Endometrium (tissue), 2 donors: Measurements from ENCODE around the gene NFE2L3.
"Not testable (repeated sequence)": the region's sequence is repeated elsewhere in the genome, so short reads cannot be mapped to it uniquely, and the experiment has no call there.

Experiments used
- FAIRE-seq: peaks from 2 replicates; lab custom pipeline; 2012; peaks lifted over from hg19 to GRCh38; lab: Jason Lieb, UNC
- donor health status: control.
- donor health status: control.

The NFE2L3 gene

GRCh38 chr7:26186364-26187311, 34.6 kb downstream of the NFE2L3 start:
- FAIRE-seq, result no peak

- no peak for FAIRE-seq
These were observed 35.6 kb downstream of the NFE2L3 start for GRCh38 chr7:26187380-26188205.

- FAIRE-seq, result no peak
These were observed 36.4 kb downstream of the NFE2L3 start for GRCh38 chr7:26188206-26188956.

DNA sequence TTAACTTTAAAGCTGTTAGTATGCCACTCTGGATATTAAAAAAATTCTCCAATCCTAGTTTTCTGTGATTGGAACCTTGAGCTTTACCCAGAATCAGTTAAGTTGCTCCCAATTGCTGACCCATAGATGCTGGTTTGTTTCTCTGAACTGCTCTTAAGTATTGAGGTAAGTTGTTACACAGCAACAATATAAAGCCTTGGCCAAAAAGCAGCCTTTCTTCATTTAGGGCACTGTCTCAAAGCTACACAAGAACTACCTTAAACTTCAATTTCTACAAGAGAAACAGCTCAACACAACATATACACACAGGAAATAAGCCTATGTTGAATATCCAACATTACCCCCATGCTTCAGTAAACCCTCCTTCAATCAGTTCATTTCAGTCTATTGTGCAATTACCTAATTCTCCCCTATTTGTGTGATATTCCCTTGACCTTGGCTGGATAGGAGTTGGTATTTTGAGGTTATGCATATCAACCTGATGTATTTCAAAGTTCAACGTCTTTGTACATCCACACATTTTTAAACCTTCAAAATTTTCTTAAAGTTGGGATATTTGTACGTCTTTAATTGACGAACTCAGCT, 37.1 kb downstream of the NFE2L3 start:
- no peak for FAIRE-seq

DNA sequence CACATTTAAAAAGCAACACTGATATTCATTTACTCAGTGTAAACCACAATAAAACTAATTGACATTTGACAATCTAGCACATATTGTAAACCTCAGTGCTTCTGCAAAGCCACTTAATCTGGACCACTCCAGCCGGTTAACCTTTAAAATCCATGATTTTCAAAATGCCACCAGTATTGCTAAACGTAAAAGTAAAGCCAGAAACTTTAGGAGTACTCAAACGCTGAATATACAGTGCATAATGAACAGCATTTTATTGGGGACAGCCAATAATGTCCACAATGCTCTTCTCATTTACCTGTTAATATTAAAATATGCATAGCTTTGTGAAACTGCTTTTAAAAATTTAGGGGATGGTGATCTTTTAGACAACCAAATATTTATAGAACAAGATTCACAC, 37.7 kb downstream of the NFE2L3 start:
- FAIRE-seq, result no peak

GRCh38 chr7:26190417-26190869, 38.4 kb downstream of the NFE2L3 start:
- FAIRE-seq, result no peak

DNA sequence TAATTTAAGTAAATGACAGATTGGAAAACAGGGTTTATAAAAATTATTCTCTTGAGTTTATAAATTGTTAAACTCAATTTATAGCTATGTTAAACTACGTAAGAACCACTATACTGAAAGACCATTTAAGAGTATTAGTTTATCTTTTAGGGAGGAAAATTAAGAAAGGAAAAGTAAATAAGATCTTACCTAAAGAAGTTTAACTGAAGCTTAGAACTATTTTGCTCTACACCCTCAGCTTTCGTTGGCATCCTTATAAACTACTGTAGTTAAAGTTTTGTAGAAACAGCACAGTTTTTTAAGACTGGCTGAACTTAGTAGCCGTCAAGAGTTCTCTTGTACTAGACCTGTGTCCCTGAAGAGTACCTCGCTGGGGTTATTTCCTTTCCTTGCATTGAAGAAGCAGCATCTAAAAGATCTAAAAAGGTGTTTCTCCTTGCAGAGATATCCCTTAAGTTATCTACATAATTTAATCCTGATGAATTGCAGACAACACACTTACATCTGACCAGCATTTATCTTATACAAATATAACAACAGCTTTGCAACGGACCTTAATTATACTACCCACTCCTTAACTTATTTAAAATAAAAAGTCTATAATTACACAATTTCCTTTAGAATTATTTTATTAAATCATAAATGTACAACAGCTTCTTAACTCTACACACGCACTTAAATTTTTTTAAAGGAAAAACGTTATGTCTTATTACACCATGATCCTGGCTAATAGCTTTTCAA, 39.4 kb downstream of the NFE2L3 start:
- no peak for FAIRE-seq

GRCh38 chr7:26191974-26192479, 40.0 kb downstream of the NFE2L3 start:
- FAIRE-seq, result no peak

DNA sequence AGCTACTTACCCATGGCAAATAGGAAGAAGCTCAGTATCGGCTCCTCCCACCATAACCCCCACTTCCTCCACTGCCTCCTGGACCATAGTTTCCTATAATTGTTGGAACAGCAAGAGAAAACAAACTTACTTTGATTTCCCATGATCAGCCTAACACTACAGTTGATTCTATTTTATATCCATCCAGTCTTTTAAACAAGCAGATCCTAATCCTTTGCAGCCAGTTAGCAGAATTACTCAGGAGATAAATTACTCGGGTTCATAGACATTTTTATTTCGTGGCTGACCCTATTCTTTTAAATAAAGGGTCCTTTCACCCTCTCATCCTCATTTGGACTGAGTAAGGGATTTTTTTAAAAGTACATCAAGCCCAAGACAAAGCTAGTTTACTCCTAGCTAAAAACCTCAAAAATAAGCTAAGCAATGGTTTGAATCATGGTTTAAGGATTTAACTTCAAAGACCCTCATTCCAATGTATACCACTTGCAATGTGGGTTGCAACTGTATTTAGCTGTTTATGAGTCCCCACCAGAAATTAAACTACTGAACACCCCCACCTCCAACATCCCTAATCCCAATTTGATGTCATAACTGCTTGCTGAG, 40.6 kb downstream of the NFE2L3 start:
- FAIRE-seq, result no peak

DNA sequence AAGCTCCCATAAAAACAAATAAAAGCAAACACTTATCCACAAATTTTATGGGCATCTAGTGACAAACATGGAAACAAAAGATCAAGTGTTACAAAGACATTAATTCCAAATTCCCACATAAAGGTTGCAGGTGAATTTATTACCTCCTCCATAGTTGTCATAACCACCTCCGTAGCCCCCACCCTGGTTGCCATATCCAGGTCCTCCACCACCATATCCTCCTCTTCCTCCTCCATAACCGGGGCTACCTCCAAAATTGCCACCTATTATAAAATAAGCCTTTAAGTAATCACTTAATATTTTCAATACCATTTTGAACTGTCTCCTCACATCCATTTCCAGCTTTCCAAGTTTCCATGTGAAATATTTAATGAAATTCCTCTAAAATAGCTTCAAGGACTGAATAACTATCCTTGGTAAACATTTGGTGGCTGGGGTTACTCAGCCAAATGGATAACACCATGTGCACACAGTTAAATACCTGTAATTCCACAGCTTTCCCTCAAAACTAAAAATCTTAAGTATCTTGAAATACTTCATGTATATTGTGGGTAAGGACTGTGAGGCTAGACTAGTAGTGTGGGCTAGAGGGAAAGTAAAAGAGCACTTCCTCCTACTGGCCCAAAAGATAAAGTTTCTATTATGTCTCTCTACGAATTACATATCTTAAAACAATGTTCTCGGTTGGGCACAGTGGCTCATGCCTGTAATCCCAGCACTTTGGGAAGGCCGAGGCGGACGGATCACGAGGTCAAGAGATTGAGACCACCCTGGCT, 41.6 kb downstream of the NFE2L3 start:
- no peak for FAIRE-seq

- not testable (repeated sequence) for FAIRE-seq
These were observed 42.8 kb downstream of the NFE2L3 start for GRCh38 chr7:26194764-26195163.

DNA sequence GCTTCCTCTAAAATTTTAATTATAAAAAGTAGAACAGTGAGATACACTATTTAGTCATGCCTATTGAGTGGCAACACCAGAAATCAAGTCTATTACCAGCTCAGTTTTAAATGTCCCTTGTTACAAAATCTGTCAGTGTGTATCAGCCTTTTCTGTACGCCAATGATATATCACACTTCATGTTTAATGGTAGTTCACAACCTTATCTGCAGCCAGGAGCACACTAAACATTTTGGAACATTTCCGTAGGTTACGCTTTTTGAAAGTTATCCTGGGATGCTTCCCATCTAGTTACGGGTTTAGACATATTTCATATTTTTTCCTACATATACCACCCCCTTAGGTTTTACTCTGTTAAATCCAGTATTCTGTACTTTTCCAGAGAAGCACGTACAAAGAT, 43.2 kb downstream of the NFE2L3 start:
- no peak for FAIRE-seq

DNA sequence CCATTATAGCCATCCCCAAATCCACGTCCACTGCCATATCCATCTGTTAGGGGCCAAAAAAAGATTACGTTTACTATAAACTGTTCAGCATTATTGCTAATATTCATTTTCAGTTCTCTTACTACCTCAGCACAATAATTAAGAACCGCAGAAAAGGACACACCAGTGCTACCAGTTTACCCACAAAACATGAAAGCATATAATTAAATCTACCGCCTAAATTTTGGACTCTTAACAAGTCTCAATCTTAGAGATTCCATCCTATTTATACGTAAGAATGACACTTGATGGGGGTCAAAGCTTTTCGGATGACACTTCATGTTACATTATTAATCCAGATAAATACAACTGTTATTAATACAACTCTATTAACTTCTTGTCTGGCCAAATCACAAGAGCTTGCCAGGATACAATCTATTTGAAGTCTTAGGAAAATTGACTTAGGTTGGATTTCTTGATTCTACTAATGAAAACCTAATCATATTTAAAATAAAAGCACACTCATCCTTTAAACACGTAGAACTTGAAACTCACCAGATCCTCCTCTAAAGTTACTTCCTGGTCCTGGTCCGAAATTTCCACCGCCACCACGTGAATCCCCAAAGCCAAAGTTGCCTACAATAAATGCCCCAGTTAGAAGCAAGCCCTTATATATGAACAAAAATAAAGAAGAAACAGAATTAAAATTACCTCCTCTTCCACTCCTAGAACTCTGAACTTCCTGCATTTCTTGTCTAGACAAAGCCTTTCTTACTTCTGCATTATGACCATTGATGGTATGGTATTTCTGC, 44.1 kb downstream of the NFE2L3 start:
- no peak for FAIRE-seq

GRCh38 chr7:26197153-26198115, 45.4 kb downstream of the NFE2L3 start:
- no peak for FAIRE-seq

- peak; percentile 89 for FAIRE-seq
These were observed 46.3 kb downstream of the NFE2L3 start for GRCh38 chr7:26198133-26198780.

GRCh38 chr7:26198781-26199169, 46.8 kb downstream of the NFE2L3 start:
- no peak for FAIRE-seq
